Ishikawa (cell line): ENCODE measurements around the gene KSR2.

Source experiments
- CREB1 ChIP-seq: IDR thresholded peaks from 2 replicates; pipeline ENCODE4 v1.6.1; 2012; ENCODE audit warnings: low read depth
- NFIC ChIP-seq: IDR thresholded peaks from 2 replicates; pipeline ENCODE4 v1.6.1; 2012
- RAD21 ChIP-seq: IDR thresholded peaks from 2 replicates; pipeline ENCODE4 v1.6.1; 2012; ENCODE audit warnings: low read depth
- TAF1 ChIP-seq: IDR thresholded peaks from 2 replicates; pipeline ENCODE4 v1.6.1; 2012; ENCODE audit warnings: low read depth, mild to moderate bottlenecking
- TEAD4 ChIP-seq: IDR thresholded peaks from 2 replicates; pipeline ENCODE4 v1.6.1; 2012
- YY1 ChIP-seq: IDR thresholded peaks from 2 replicates; pipeline ENCODE4 v1.6.1; 2012; ENCODE audit warnings: low read depth
- TF ChIP-seq, protein P1 (sequence below): IDR thresholded peaks from 2 replicates; pipeline ENCODE4 v1.6.1; 2012
- TF ChIP-seq, protein P2 (sequence below): IDR thresholded peaks from 2 replicates; pipeline ENCODE4 v1.6.1; 2012; ENCODE audit warnings: low read depth, mild to moderate bottlenecking

DNA sequence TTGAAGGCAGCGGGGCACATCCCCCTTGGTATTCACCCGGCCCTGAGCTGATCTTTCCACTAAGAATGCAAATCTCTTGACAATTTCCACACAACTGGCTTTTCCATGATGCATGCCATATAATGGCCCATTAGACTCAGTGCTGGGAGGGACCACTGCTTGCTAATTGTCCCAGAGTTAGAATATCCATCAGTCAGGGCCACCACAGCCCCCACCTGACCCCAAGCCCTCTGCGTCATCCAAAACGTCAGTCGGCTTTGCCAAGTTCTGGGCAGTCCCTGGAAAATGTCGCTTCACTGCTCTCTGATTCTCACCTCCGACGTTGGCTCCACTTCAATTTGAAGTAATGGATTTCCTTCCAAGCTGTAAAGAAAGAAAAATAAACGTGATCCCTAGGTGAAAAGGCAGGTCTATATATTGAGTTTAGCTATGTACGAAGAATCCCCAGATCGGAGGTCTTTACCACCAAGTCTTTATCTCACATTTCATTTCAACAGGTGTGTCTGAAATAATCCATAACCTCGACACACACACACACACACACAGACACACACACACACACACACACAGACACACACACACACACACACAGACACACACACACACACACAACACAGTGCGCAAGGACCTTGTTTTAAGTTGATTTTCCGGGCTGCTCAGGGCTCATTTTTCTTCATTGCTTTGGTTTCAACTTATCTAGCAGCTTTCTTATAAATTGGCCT is 441.9 kb downstream of the KSR2 start:
- TF ChIP-seq TEAD4 (no peak), RAD21 (no peak), NFIC (no peak), TAF1 (no peak), CREB1 (no peak), YY1 (no peak)
- TF ChIP-seq, protein P1, sequence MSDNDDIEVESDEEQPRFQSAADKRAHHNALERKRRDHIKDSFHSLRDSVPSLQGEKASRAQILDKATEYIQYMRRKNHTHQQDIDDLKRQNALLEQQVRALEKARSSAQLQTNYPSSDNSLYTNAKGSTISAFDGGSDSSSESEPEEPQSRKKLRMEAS, result no peak
- TF ChIP-seq, protein P2, sequence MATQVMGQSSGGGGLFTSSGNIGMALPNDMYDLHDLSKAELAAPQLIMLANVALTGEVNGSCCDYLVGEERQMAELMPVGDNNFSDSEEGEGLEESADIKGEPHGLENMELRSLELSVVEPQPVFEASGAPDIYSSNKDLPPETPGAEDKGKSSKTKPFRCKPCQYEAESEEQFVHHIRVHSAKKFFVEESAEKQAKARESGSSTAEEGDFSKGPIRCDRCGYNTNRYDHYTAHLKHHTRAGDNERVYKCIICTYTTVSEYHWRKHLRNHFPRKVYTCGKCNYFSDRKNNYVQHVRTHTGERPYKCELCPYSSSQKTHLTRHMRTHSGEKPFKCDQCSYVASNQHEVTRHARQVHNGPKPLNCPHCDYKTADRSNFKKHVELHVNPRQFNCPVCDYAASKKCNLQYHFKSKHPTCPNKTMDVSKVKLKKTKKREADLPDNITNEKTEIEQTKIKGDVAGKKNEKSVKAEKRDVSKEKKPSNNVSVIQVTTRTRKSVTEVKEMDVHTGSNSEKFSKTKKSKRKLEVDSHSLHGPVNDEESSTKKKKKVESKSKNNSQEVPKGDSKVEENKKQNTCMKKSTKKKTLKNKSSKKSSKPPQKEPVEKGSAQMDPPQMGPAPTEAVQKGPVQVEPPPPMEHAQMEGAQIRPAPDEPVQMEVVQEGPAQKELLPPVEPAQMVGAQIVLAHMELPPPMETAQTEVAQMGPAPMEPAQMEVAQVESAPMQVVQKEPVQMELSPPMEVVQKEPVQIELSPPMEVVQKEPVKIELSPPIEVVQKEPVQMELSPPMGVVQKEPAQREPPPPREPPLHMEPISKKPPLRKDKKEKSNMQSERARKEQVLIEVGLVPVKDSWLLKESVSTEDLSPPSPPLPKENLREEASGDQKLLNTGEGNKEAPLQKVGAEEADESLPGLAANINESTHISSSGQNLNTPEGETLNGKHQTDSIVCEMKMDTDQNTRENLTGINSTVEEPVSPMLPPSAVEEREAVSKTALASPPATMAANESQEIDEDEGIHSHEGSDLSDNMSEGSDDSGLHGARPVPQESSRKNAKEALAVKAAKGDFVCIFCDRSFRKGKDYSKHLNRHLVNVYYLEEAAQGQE, result no peak
